Lower leg skin (tissue), 4 donors: ENCODE data around the gene PPP2R5A. TPM values are rescaled to one million over a fixed set of nuclear protein-coding genes. Genes with fewer than 3 reads are reported as not detected.

Experiments
- DNase-seq, 2 donors: peaks; one replicate each; pipeline ENCODE4 v3.0.0-alpha.2; 2019; ENCODE audit warnings: low spot score in 2 of 2
- H3K4me3 ChIP-seq: fragments of 200-600 bp; sonication (generic); 2 replicates; pipeline ENCODE4 v1.5.1; 2017; ENCODE audit warnings: mild to moderate bottlenecking, low read depth; ENCODE audit not compliant: poor library complexity, severe bottlenecking
- POLR2A ChIP-seq, 2 donors: fragments of 450-650 bp; IDR thresholded peaks; one replicate each; pipeline ENCODE4 v1.6.1; 2016 to 2017; ENCODE audit warnings: antibody characterized with exemption in 2 of 2, mild to moderate bottlenecking in 1 of 2, moderate library complexity in 1 of 2
- WGBS, 2 donors: methylation state at CpG; one replicate each; pipeline ENCODE4 v1.1.5; 2018; 5-methylcytosine and 5-hydroxymethylcytosine counted together
- intact Hi-C: fragments of 100-400 bp; cut with DNase I; formaldehyde crosslinking; loops from one replicate; pipeline ENCODE4 v1.15.0; 2023; ENCODE audit warnings: low total_unique reads
- total RNA-seq, 4 donors: library from RNA; depleted of rRNA; stranded (reverse); fragments of >200 nt; gene quantifications; one replicate each; pipeline ENCODE4 v1.1.0, GENCODE V29; 2016
- TF ChIP-seq, protein P1 (sequence below), 3 donors: fragments of 450-650 bp; IDR thresholded peaks; one replicate each; pipeline ENCODE4 v1.5.1; 2016; ENCODE audit warnings: antibody characterized with exemption in 3 of 3, mild to moderate bottlenecking in 3 of 3, moderate library complexity in 2 of 3

PPP2R5A gene
- total RNA-seq, 4 donors from 2014 or later = 34.9 to 57.6 (median 53.2) TPM

DNA sequence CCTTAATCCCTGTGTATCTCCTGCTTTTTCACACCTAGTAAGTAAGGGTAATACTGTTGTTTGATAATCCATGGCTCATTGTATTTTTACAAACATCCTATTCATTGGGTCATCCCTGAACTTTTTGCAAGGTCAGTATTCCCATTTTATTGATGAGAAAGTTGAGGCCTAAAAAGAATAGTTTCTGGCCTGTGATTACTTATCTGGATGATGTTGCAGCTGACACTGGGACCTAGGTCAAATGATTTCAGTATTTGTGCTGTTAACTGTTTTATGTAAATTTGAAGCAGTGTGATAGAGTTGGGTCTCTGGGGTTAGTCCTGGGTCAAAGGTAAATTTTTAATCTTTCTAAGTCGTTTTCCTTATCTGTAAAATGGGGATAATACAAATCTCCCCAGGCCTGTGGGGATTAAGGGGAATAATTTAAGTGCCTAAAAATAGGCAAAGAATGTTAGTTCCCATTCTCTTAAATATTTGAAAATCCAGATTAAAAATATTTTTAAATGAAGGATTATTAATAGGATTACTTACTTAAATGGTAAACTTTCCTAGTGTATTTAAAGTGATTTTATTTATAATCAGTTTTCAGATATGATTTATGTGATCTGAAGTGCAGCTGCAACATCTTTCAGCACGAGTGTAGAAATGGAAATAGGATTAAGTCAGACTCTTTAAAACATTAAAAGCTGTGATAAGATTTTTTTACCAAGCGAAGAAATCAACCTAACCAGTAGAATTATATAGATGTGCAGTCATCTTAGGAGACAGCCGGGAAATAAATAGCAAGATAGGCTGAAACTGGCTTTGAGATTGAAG, 4.3 kb downstream of the PPP2R5A start:
- no peak for DNase-seq
- WGBS, 2 donors = 52 to 62% methylated on average over 4 of the region's 4 CpGs
- TF ChIP-seq, protein P1, sequence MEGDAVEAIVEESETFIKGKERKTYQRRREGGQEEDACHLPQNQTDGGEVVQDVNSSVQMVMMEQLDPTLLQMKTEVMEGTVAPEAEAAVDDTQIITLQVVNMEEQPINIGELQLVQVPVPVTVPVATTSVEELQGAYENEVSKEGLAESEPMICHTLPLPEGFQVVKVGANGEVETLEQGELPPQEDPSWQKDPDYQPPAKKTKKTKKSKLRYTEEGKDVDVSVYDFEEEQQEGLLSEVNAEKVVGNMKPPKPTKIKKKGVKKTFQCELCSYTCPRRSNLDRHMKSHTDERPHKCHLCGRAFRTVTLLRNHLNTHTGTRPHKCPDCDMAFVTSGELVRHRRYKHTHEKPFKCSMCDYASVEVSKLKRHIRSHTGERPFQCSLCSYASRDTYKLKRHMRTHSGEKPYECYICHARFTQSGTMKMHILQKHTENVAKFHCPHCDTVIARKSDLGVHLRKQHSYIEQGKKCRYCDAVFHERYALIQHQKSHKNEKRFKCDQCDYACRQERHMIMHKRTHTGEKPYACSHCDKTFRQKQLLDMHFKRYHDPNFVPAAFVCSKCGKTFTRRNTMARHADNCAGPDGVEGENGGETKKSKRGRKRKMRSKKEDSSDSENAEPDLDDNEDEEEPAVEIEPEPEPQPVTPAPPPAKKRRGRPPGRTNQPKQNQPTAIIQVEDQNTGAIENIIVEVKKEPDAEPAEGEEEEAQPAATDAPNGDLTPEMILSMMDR (IDR thresholded peaks at IDR 0.05) = no peak
- no peak for TF ChIP-seq POLR2A (IDR thresholded peaks at IDR 0.05)
- no peak overlapping the region for H3K4me3 ChIP-seq
- intact Hi-C loops = loop anchor here (10.0 kb wide), 1 partner anchor 215 kb away; no protein-coding TSS in a partner anchor

DNA sequence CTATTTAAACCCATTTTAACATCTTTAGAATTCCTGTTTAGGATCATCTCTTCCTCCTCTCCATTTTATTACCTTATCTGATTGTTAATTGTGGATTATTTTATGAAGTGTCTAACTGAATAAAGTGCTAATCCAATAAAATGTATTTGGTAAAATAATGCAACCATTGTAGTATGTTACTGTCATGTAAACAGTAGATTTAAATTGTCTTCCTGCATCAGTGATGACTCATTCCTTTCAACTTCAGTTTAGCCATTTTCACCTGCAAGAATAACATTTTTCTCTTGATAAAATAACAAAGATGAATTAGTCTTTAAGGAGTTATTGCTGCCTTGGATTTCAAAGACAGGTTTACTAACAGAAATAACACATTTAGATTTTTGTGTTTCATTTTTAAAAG, 5.4 kb downstream of the PPP2R5A start:
- intact Hi-C loops = no loop called here
- no peak for TF ChIP-seq POLR2A (IDR thresholded peaks at IDR 0.05)
- TF ChIP-seq, protein P1 (IDR thresholded peaks at IDR 0.05) = no peak
- no peak overlapping the region for H3K4me3 ChIP-seq
- no peak for DNase-seq

DNA sequence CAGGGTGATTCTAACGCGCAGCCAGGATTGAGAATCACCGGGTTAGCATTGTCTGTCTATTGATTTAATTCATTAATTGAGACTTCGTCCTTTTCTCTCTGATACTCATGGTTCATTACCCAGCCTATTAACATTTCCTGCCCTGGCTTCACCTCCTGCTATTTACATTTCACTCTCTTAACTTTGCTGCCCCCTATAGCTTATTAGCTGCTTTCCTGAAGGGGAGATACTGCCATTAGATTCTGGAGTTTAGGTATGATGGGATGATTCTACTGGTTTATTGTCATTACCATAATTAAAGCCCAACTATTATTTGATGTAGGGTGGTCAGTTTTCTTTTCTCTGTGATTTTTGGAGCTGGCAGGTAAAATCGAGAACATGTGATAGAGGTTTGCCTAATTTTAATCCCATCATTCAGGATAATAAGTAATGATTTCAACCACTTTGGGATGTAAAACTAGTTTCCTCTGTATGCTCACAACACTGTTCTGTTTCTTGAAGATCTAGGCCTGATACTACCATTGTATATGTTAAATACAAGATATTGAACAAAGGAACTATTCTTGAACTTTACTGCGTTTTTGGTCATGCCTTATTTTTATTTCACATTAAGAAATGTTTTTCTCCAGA, 6.4 kb downstream of the PPP2R5A start:
- intact Hi-C loops = no loop called here
- no peak overlapping the region for H3K4me3 ChIP-seq
- DNase-seq = no peak
- TF ChIP-seq, protein P1 (IDR thresholded peaks at IDR 0.05) = no peak
- TF ChIP-seq POLR2A (IDR thresholded peaks at IDR 0.05) = no peak
- 45 to 52% methylated on average over 6 of the region's 6 CpGs for WGBS, 2 donors

DNA sequence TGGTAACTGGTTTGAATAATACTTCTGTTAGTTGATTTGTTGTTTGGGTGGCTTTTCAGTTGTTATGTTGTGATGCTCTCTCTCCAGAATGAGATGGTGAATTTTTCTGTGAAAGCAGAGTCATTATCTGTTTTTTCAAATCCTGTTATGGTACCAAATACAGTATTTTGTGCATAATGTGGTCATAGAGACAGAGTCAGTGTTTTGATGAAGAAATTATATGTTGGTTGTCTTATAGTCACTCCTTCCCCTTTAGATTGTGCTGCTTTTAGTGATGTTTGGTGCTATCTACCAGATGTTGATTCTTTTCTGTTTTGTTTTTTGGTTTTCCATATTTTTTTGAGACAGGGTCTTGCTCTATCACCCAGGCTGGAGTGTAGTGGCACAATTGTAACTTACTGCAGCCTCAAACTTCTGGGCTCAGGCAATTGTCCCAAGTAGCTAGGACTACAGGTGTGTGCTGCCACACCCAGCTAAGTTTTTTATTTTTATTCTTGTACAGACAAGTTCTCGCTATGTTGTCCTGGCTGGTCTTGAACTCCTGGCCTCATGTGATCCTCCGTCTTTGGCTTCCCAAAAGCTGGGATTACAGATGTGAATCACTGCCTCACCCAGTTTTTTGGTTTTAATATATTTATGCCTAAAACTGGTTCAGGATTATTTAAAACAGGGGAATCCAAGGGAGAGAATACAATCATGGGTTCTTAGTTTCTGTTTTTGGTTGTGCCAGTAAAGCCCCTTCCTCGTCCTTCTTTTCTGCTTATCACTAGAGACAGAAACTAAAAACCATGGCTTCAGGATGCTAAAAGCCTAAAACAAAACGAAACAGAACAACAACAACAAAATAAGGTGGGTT, 7.3 kb downstream of the PPP2R5A start:
- H3K4me3 ChIP-seq = no peak overlapping the region
- TF ChIP-seq, protein P1 (IDR thresholded peaks at IDR 0.05) = no peak
- TF ChIP-seq POLR2A (IDR thresholded peaks at IDR 0.05) = no peak
- 58 to 59% methylated on average over 4 of the region's 4 CpGs for WGBS, 2 donors
- no peak for DNase-seq
- intact Hi-C loops = no loop called here

DNA sequence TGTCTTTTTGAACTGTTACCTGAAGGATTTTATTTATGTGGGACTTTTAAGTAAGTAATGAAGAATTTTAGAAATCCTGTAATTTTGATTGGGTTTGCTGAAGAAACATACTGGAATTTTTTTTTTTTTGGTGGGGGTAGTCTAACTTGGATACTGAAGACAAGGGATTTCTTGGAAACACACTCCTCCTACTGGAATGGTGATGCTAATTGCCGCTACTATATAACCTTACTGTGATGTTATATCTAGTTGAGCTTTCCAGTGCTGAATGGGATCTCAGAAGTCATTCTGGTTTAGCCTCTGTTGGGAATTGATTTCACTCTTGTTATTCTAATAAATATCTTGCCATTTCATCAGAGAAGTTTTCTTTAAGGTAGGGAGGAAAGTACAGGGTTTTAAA, 8.4 kb downstream of the PPP2R5A start:
- no peak for TF ChIP-seq POLR2A (IDR thresholded peaks at IDR 0.05)
- TF ChIP-seq, protein P1 (IDR thresholded peaks at IDR 0.05) = no peak
- H3K4me3 ChIP-seq = no peak overlapping the region
- intact Hi-C loops = no loop called here
- 48 to 65% methylated on average over 1 of the region's 1 CpG for WGBS, 2 donors
- no peak for DNase-seq
